ENCODE results near the gene HMGN1. TPM values are rescaled to one million over a fixed set of nuclear protein-coding genes. Genes with fewer than 3 reads are reported as not detected.

The HMGN1 gene
- total RNA-seq, 2 experiments from 2014 or later, result 380 to 409 TPM

- ATAC-seq (no peak), DNase-seq (no peak)
- H3K27me3 Mint-ChIP-seq (ENCODE audit: low read depth), result peaks cover 9% of the 10 kb centered on the region
- no peak overlapping the region for H3K27ac Mint-ChIP-seq
- no peaks in the 10 kb centered on the region for H3K9me3 Mint-ChIP-seq (ENCODE audit: insufficient read depth)
- CTCF ChIA-PET, result interaction anchor here (0.7 kb wide), 1 partner anchor 112 kb away, joined by 3 read pairs; no protein-coding TSS in a partner anchor
- H3K4me1 Mint-ChIP-seq (ENCODE audit: low read depth), result no peaks in the 10 kb centered on the region
- H3K4me3 Mint-ChIP-seq, result no peak overlapping the region
- H3K36me3 Mint-ChIP-seq (ENCODE audit: low read depth), result no peaks in the 10 kb centered on the region
- POLR2A ChIA-PET, result interaction anchor here (0.6 to 2.0 kb wide), 2 partner anchors 12 to 16 kb away, joined by 3 to 4 read pairs; partner anchors contain the start of gene BRWD1
Measured at GRCh38 chr21:39330001-39330400, 18.9 kb downstream of the HMGN1 start.

- CTCF ChIA-PET, result no interaction called here
- DNase-seq (no peak), ATAC-seq (no peak)
- Mint-ChIP-seq H3K27ac (no peak overlapping the region), H3K4me3 (no peak overlapping the region), H3K9me3 (ENCODE audit: insufficient read depth) (no peaks in the 10 kb centered on the region), H3K4me1 (ENCODE audit: low read depth) (no peaks in the 10 kb centered on the region), H3K36me3 (ENCODE audit: low read depth) (no peaks in the 10 kb centered on the region), H3K27me3 (ENCODE audit: low read depth) (peaks cover 9% of the 10 kb centered on the region)
- POLR2A ChIA-PET, result interaction anchor here (0.8 kb wide), 1 partner anchor 13 kb away, joined by 3 read pairs; no protein-coding TSS in a partner anchor
Measured at GRCh38 chr21:39327727-39328126, 21.2 kb downstream of the HMGN1 start.

- Mint-ChIP-seq H3K36me3 (ENCODE audit: low read depth) (no peaks in the 10 kb centered on the region), H3K4me3 (no peak overlapping the region), H3K9me3 (ENCODE audit: insufficient read depth) (no peaks in the 10 kb centered on the region), H3K4me1 (ENCODE audit: low read depth) (no peaks in the 10 kb centered on the region), H3K27ac (no peak overlapping the region), H3K27me3 (ENCODE audit: low read depth) (peaks cover 4% of the 10 kb centered on the region)
- ChIA-PET POLR2A (interaction anchor here (0.8 kb wide), 1 partner anchor 21 kb away, joined by 4 read pairs; no protein-coding TSS in a partner anchor), CTCF (no interaction called here)
- ATAC-seq (no peak), DNase-seq (no peak)
Measured at GRCh38 chr21:39326607-39327307, 22.1 kb downstream of the HMGN1 start.

GRCh38 chr21:39325458-39325857 is 23.4 kb downstream of the HMGN1 start:
- no peaks in the 10 kb centered on the region for H3K9me3 Mint-ChIP-seq (ENCODE audit: insufficient read depth)
- ChIA-PET POLR2A (no interaction called here), CTCF (no interaction called here)
- no peak for ATAC-seq
- no peak for DNase-seq
- H3K27me3 Mint-ChIP-seq (ENCODE audit: low read depth), result peaks cover 8% of the 10 kb centered on the region
- no peak overlapping the region for H3K27ac Mint-ChIP-seq
- H3K4me3 Mint-ChIP-seq, result no peak overlapping the region
- H3K4me1 Mint-ChIP-seq (ENCODE audit: low read depth), result no peaks in the 10 kb centered on the region
- no peaks in the 10 kb centered on the region for H3K36me3 Mint-ChIP-seq (ENCODE audit: low read depth)

GRCh38 chr21:39321424-39321823 is 27.5 kb downstream of the HMGN1 start:
- H3K27ac Mint-ChIP-seq, result no peak overlapping the region

GRCh38 chr21:39319814-39320332 is 29.0 kb downstream of the HMGN1 start:
- Mint-ChIP-seq H3K9me3 (ENCODE audit: insufficient read depth) (no peaks in the 10 kb centered on the region), H3K4me1 (ENCODE audit: low read depth) (peaks cover 9% of the 10 kb centered on the region), H3K27me3 (ENCODE audit: low read depth) (peaks cover 14% of the 10 kb centered on the region), H3K27ac (no peak overlapping the region), H3K4me3 (no peak overlapping the region), H3K36me3 (ENCODE audit: low read depth) (no peaks in the 10 kb centered on the region)
- ATAC-seq (no peak), DNase-seq (no peak)
- ChIA-PET POLR2A (no interaction called here), CTCF (no interaction called here)

More at GRCh38 chr21:39321424-39321823, 27.5 kb downstream of the HMGN1 start:
- Mint-ChIP-seq H3K4me1 (ENCODE audit: low read depth) (no peaks in the 10 kb centered on the region), H3K4me3 (no peak overlapping the region), H3K9me3 (ENCODE audit: insufficient read depth) (no peaks in the 10 kb centered on the region), H3K27me3 (ENCODE audit: low read depth) (peaks cover 8% of the 10 kb centered on the region), H3K36me3 (ENCODE audit: low read depth) (no peaks in the 10 kb centered on the region)
- ChIA-PET CTCF (no interaction called here), POLR2A (no interaction called here)
- ATAC-seq (no peak), DNase-seq (no peak)

- H3K27ac Mint-ChIP-seq, result no peak overlapping the region
- H3K4me1 Mint-ChIP-seq (ENCODE audit: low read depth), result peaks cover 13% of the 10 kb centered on the region
- H3K9me3 Mint-ChIP-seq (ENCODE audit: insufficient read depth), result no peaks in the 10 kb centered on the region
- H3K27me3 Mint-ChIP-seq (ENCODE audit: low read depth), result peaks cover 12% of the 10 kb centered on the region
- DNase-seq, result no peak
- H3K36me3 Mint-ChIP-seq (ENCODE audit: low read depth), result no peaks in the 10 kb centered on the region
- POLR2A ChIA-PET, result no interaction called here
- CTCF ChIA-PET, result no interaction called here
- ATAC-seq, result no peak
- H3K4me3 Mint-ChIP-seq, result no peak overlapping the region
Measured at GRCh38 chr21:39319251-39319756, 29.6 kb downstream of the HMGN1 start.

- H3K27me3 Mint-ChIP-seq (ENCODE audit: low read depth), result peaks cover 12% of the 10 kb centered on the region
Measured at GRCh38 chr21:39318091-39318959, 30.6 kb downstream of the HMGN1 start.

GRCh38 chr21:39317134-39318090 is 31.5 kb downstream of the HMGN1 start:
- ATAC-seq (no peak), DNase-seq (no peak)
- no peak overlapping the region for H3K4me3 Mint-ChIP-seq
- H3K27me3 Mint-ChIP-seq (ENCODE audit: low read depth), result peaks cover 12% of the 10 kb centered on the region
- CTCF ChIA-PET, result no interaction called here
- peaks cover 16% of the 10 kb centered on the region for H3K4me1 Mint-ChIP-seq (ENCODE audit: low read depth)
- H3K27ac Mint-ChIP-seq, result no peak overlapping the region
- no peaks in the 10 kb centered on the region for H3K36me3 Mint-ChIP-seq (ENCODE audit: low read depth)
- no peaks in the 10 kb centered on the region for H3K9me3 Mint-ChIP-seq (ENCODE audit: insufficient read depth)
- POLR2A ChIA-PET, result no interaction called here

More at GRCh38 chr21:39318091-39318959, 30.6 kb downstream of the HMGN1 start:
- peaks cover 16% of the 10 kb centered on the region for H3K4me1 Mint-ChIP-seq (ENCODE audit: low read depth)
- no peak for ATAC-seq
- CTCF ChIA-PET, result no interaction called here
- no peaks in the 10 kb centered on the region for H3K36me3 Mint-ChIP-seq (ENCODE audit: low read depth)
- H3K4me3 Mint-ChIP-seq, result no peak overlapping the region
- no peak overlapping the region for H3K27ac Mint-ChIP-seq
- POLR2A ChIA-PET, result interaction anchor here (0.6 kb wide), 1 partner anchor 11 kb away, joined by 3 read pairs; no protein-coding TSS in a partner anchor
- no peak for DNase-seq
- no peaks in the 10 kb centered on the region for H3K9me3 Mint-ChIP-seq (ENCODE audit: insufficient read depth)

- H3K4me1 Mint-ChIP-seq (ENCODE audit: low read depth), result peaks cover 22% of the 10 kb centered on the region
- H3K9me3 Mint-ChIP-seq (ENCODE audit: insufficient read depth), result no peaks in the 10 kb centered on the region
- H3K27ac Mint-ChIP-seq, result no peak overlapping the region
- peaks cover 6% of the 10 kb centered on the region for H3K36me3 Mint-ChIP-seq (ENCODE audit: low read depth)
- peaks cover 12% of the 10 kb centered on the region for H3K27me3 Mint-ChIP-seq (ENCODE audit: low read depth)
- no peak overlapping the region for H3K4me3 Mint-ChIP-seq
- ATAC-seq (no peak), DNase-seq (no peak)
- ChIA-PET CTCF (no interaction called here), POLR2A (no interaction called here)
Measured at GRCh38 chr21:39316729-39317128, 32.2 kb downstream of the HMGN1 start.

Measured in activated CD8-positive, alpha-beta T cell treated with anti-CD3 and anti-CD28 coated beads, Interleukin-2, amount 10 ng/mL, durations not matched to agents 7 days and 5 days (primary cell).